HG03103 (cell line): ENCODE results near the gene CCDC187.

Experiments
- ATAC-seq: cut with Tn5 transposase; IDR thresholded peaks from one replicate; pipeline ENCODE4 v1.9.1; 2021; ENCODE audit warnings: low read depth; ENCODE audit not compliant: unreplicated experiment

CCDC187 gene

DNA sequence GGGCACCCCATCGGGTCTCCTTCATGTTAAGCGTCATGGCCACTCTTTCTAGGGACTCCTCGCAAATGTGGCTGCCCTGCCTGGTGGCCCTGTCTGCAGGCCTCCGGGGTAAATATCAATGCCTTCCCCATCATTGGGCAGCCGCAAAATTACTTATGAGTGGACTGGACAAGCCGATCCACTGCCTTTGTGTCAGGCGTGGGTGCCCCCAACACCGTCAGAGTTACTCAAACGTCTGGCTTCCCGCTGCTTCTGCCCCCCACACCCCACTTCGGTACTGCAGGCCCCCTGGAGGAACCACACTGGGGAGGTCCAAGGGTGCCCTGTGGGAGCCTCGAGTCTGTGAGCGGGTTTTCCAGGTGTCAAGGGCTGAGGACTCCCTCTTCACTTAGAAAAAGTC lies 102.7 kb downstream of the CCDC187 start:
- ATAC-seq, result no peak

DNA sequence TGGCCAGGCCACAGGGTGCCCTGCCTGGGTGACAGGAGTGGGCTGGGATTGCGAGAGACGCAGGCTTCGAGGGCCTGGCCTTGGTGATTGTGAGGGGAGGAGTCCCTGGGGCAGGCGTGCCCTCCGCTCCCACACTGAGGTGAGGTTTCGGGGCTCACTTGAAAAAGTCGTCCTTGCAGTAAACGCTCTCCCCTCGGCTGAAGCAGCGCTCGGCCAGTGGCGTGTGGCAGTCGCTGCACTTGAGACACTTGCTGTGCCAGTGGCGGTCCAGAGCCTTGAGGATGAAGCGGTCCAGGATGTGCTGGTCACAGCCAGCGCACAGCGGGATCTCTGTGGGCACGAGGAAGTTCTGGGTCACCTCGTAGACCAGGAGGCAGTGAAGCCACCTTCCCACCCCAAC lies 103.5 kb downstream of the CCDC187 start:
- ATAC-seq, result no peak
